ENCODE results near the gene PSAPL1. TPM values are rescaled to one million over a fixed set of nuclear protein-coding genes. Genes with fewer than 3 reads are reported as not detected.
A peak's percentile ranks its signal among the peaks of the same experiment; 100 is the strongest.

Gene PSAPL1
- total RNA-seq, 1 donor from 2014 or later = not detected

GRCh38 chr4:7439699-7440098 lies 5.0 kb upstream of the PSAPL1 start:
- peaks cover 8% of the 10 kb centered on the region for H3K9me3 ChIP-seq (ENCODE audit: insufficient read depth, low read depth, low read length)
- TF ChIP-seq, protein P1, sequence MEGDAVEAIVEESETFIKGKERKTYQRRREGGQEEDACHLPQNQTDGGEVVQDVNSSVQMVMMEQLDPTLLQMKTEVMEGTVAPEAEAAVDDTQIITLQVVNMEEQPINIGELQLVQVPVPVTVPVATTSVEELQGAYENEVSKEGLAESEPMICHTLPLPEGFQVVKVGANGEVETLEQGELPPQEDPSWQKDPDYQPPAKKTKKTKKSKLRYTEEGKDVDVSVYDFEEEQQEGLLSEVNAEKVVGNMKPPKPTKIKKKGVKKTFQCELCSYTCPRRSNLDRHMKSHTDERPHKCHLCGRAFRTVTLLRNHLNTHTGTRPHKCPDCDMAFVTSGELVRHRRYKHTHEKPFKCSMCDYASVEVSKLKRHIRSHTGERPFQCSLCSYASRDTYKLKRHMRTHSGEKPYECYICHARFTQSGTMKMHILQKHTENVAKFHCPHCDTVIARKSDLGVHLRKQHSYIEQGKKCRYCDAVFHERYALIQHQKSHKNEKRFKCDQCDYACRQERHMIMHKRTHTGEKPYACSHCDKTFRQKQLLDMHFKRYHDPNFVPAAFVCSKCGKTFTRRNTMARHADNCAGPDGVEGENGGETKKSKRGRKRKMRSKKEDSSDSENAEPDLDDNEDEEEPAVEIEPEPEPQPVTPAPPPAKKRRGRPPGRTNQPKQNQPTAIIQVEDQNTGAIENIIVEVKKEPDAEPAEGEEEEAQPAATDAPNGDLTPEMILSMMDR (IDR thresholded peaks at IDR 0.05; ENCODE audit: insufficient read depth, low read depth, low read length) = no peak
- TF ChIP-seq EZH2 (IDR thresholded peaks at IDR 0.05; ENCODE audit: insufficient read depth, low read length) = no peak
- DNase-seq (ENCODE audit: low read depth) = no peak
- H3K27me3 ChIP-seq (ENCODE audit: insufficient read depth, low read length) = no peaks in the 10 kb centered on the region
- peaks cover under 1% of the 10 kb centered on the region for H3K36me3 Mint-ChIP-seq (ENCODE audit: low read depth, unreplicated experiment)
- no peaks in the 10 kb centered on the region for H3K79me2 ChIP-seq (ENCODE audit: insufficient read depth, low read length)
- peaks cover 24% of the 10 kb centered on the region for H4K20me1 ChIP-seq (ENCODE audit: insufficient read depth, low read length)
- no peak overlapping the region for H3K27ac Mint-ChIP-seq (ENCODE audit: unreplicated experiment)
- peaks cover 12% of the 10 kb centered on the region for H3K4me1 Mint-ChIP-seq (ENCODE audit: low read depth, unreplicated experiment)
- no peak overlapping the region for H3K4me3 ChIP-seq (ENCODE audit: insufficient read depth, low read depth, low read length)
- no peak overlapping the region for H3K4me2 ChIP-seq (ENCODE audit: low read length)
- no peak overlapping the region for H3K4me3 Mint-ChIP-seq (ENCODE audit: unreplicated experiment)
- no peak overlapping the region for H3K9ac ChIP-seq (ENCODE audit: low read length)
- no peak overlapping the region for H3K27ac ChIP-seq (ENCODE audit: low read depth, low read length)
- no peak for FAIRE-seq
- H3K9me3 Mint-ChIP-seq (ENCODE audit: unreplicated experiment) = peaks cover 4% of the 10 kb centered on the region
- no peak overlapping the region for H2AFZ ChIP-seq (ENCODE audit: low read depth, low read length)
- no peaks in the 10 kb centered on the region for H3K36me3 ChIP-seq (ENCODE audit: insufficient read depth, low read length)
- no peaks in the 10 kb centered on the region for H3K4me1 ChIP-seq (ENCODE audit: insufficient read depth, low read length)
- peaks cover 27% of the 10 kb centered on the region for H3K27me3 Mint-ChIP-seq (ENCODE audit: low read depth, unreplicated experiment)

DNA sequence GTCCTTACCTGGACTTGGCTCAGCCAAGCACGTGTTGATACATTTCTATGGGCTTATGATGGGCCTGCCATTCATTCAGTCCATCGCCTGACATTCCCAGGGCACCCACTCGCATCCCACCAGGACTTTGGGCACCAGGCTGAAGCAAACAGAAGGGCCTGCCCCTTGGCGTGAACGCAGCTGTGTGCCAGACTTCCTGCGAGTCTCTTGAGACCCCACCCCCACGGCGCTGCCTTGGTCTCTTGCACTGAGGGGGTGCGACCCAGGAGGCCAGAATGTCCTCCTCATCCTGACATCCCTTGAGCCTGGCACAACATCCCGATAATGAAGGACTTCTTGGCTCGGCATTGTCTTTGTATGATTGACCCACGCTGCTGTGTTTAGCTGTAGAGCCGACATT lies 1.5 kb upstream of the PSAPL1 start:
- Histone ChIP-seq H4K20me1 (ENCODE audit: insufficient read depth, low read length) (peaks cover 22% of the 10 kb centered on the region), H3K4me1 (ENCODE audit: insufficient read depth, low read length) (no peaks in the 10 kb centered on the region), H3K4me3 (ENCODE audit: insufficient read depth, low read depth, low read length) (no peak overlapping the region), H3K9ac (ENCODE audit: low read length) (no peak overlapping the region), H3K27me3 (ENCODE audit: insufficient read depth, low read length) (peaks cover 3% of the 10 kb centered on the region), H2AFZ (ENCODE audit: low read depth, low read length) (no peak overlapping the region), H3K4me2 (ENCODE audit: low read length) (no peak overlapping the region), H3K79me2 (ENCODE audit: insufficient read depth, low read length) (no peaks in the 10 kb centered on the region), H3K27ac (ENCODE audit: low read depth, low read length) (no peak overlapping the region), H3K9me3 (ENCODE audit: insufficient read depth, low read depth, low read length) (peaks cover 8% of the 10 kb centered on the region), H3K36me3 (ENCODE audit: insufficient read depth, low read length) (no peaks in the 10 kb centered on the region)
- Mint-ChIP-seq H3K4me3 (ENCODE audit: unreplicated experiment) (peak overlapping the region; percentile 50), H3K9me3 (ENCODE audit: unreplicated experiment) (peaks cover 4% of the 10 kb centered on the region), H3K4me1 (ENCODE audit: low read depth, unreplicated experiment) (peaks cover 12% of the 10 kb centered on the region), H3K27ac (ENCODE audit: unreplicated experiment) (no peak overlapping the region), H3K36me3 (ENCODE audit: low read depth, unreplicated experiment) (no peaks in the 10 kb centered on the region), H3K27me3 (ENCODE audit: low read depth, unreplicated experiment) (peaks cover 31% of the 10 kb centered on the region)
- TF ChIP-seq, protein P1 (IDR thresholded peaks at IDR 0.05; ENCODE audit: insufficient read depth, low read depth, low read length) = no peak
- no peak for TF ChIP-seq EZH2 (IDR thresholded peaks at IDR 0.05; ENCODE audit: insufficient read depth, low read length)
- FAIRE-seq = no peak
- no peak for DNase-seq (ENCODE audit: low read depth)

DNA sequence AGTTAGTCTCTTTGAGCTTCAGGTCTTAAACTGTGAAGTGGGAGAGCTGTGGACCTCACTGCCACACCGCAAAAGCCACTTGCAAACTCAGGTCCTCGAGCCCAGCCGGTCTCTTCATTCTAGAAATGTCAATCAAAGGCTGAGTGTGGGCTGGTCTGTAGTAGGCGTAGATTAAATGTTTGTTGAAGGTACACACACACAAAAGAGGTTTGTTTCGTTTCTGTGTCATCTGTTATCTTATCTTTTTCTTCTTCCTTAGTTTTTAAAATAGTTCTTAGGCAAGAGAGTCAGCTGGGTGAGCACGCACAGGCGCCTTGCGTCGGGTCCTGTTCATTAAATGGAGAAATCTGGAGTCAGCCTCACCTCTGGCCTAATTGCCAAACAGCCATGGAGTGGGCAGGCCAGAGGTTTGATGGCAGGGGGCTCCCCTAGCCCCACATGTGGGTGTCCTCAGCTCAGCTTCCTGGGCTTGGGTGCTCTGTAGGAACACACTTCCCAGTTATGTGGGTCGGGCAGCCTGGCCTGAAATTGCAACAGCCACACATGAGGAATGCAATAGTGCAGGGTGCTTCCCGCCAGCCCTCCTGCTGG lies 836 bp upstream of the PSAPL1 start:
- H3K4me3 ChIP-seq (ENCODE audit: insufficient read depth, low read depth, low read length) = no peak overlapping the region
- H3K9me3 Mint-ChIP-seq (ENCODE audit: unreplicated experiment) = peaks cover 4% of the 10 kb centered on the region
- H3K27me3 Mint-ChIP-seq (ENCODE audit: low read depth, unreplicated experiment) = peaks cover 34% of the 10 kb centered on the region
- FAIRE-seq = no peak
- no peaks in the 10 kb centered on the region for H3K4me1 ChIP-seq (ENCODE audit: insufficient read depth, low read length)
- no peak for TF ChIP-seq EZH2 (IDR thresholded peaks at IDR 0.05; ENCODE audit: insufficient read depth, low read length)
- TF ChIP-seq, protein P1 (IDR thresholded peaks at IDR 0.05; ENCODE audit: insufficient read depth, low read depth, low read length) = no peak
- peak; percentile 26 for DNase-seq (ENCODE audit: low read depth)
- H3K27me3 ChIP-seq (ENCODE audit: insufficient read depth, low read length) = peaks cover 3% of the 10 kb centered on the region
- H3K4me3 Mint-ChIP-seq (ENCODE audit: unreplicated experiment) = no peak overlapping the region
- peak overlapping the region; percentile 16 for H3K4me2 ChIP-seq (ENCODE audit: low read length)
- H3K79me2 ChIP-seq (ENCODE audit: insufficient read depth, low read length) = no peaks in the 10 kb centered on the region
- no peaks in the 10 kb centered on the region for H3K36me3 ChIP-seq (ENCODE audit: insufficient read depth, low read length)
- H3K9ac ChIP-seq (ENCODE audit: low read length) = no peak overlapping the region
- peaks cover 27% of the 10 kb centered on the region for H4K20me1 ChIP-seq (ENCODE audit: insufficient read depth, low read length)
- H3K4me1 Mint-ChIP-seq (ENCODE audit: low read depth, unreplicated experiment) = peaks cover 12% of the 10 kb centered on the region
- peaks cover 8% of the 10 kb centered on the region for H3K9me3 ChIP-seq (ENCODE audit: insufficient read depth, low read depth, low read length)
- H2AFZ ChIP-seq (ENCODE audit: low read depth, low read length) = no peak overlapping the region
- no peaks in the 10 kb centered on the region for H3K36me3 Mint-ChIP-seq (ENCODE audit: low read depth, unreplicated experiment)
- peak overlapping the region; percentile 36 for H3K27ac Mint-ChIP-seq (ENCODE audit: unreplicated experiment)
- H3K27ac ChIP-seq (ENCODE audit: low read depth, low read length) = no peak overlapping the region

Data from astrocyte (in vitro differentiated cells and primary cell).